Measurements from ENCODE around the gene TLK2.
"Not testable (repeated sequence)": the region's sequence is repeated elsewhere in the genome, so short reads cannot be mapped to it uniquely, and the experiment has no call there.

TLK2 gene

GRCh38 chr17:62611292-62611691, 132.7 kb downstream of the TLK2 start:
- DNase-seq = no peak

- DNase-seq = no peak
Measured at GRCh38 chr17:62611728-62612127, 133.1 kb downstream of the TLK2 start.

- DNase-seq = not testable (repeated sequence)
Measured at GRCh38 chr17:62612289-62612688, 133.7 kb downstream of the TLK2 start.

GRCh38 chr17:62613095-62613494, 134.5 kb downstream of the TLK2 start:
- DNase-seq = not testable (repeated sequence)

- peak; percentile 26 for DNase-seq
Measured at GRCh38 chr17:62614142-62614541, 135.5 kb downstream of the TLK2 start.

GRCh38 chr17:62615503-62615902, 136.9 kb downstream of the TLK2 start:
- DNase-seq = no peak

GRCh38 chr17:62616993-62617893, 138.6 kb downstream of the TLK2 start:
- DNase-seq = no peak

- no peak for DNase-seq
Measured at GRCh38 chr17:62617894-62618472, 139.4 kb downstream of the TLK2 start.

GRCh38 chr17:62618647-62619416, 140.2 kb downstream of the TLK2 start:
- DNase-seq = no peak

- no peak for DNase-seq
Measured at GRCh38 chr17:62619417-62620155, 141.0 kb downstream of the TLK2 start.

GRCh38 chr17:62621223-62621622, 142.6 kb downstream of the TLK2 start:
- no peak for DNase-seq

- DNase-seq = no peak
Measured at GRCh38 chr17:62625184-62625869, 146.7 kb downstream of the TLK2 start.

- DNase-seq = no peak
Measured at GRCh38 chr17:62625870-62626200, 147.2 kb downstream of the TLK2 start.

- DNase-seq = no peak
Measured at GRCh38 chr17:62626719-62627218, 148.1 kb downstream of the TLK2 start.

GRCh38 chr17:62627219-62627903, 148.7 kb downstream of the TLK2 start, which contains the start of gene MRC2:
Gene MRC2, plus strand, starts transcription at chr17:62627670. Its CDS starts 133 bp downstream, at chr17:62627803.
- DNase-seq = no peak

GRCh38 chr17:62627904-62628633, 149.4 kb downstream of the TLK2 start:
- no peak for DNase-seq

GRCh38 chr17:62628831-62629555, 150.4 kb downstream of the TLK2 start:
- DNase-seq = no peak

- no peak for DNase-seq
Measured at GRCh38 chr17:62629556-62630364, 151.1 kb downstream of the TLK2 start.

Data from NCI-H2171 (cell line).